A673 (cell line): Measurements from ENCODE around the gene HOXA5. TPM values are rescaled to one million over a fixed set of nuclear protein-coding genes. Genes with fewer than 3 reads are reported as not detected.
A peak's percentile ranks its signal among the peaks of the same experiment; 100 is the strongest.

Experiments
- BruUV-seq: library from RNA; stranded (reverse); fragments of 400-500 nt; replicated peaks from 2 replicates; lab custom pipeline; 2021; lab: Mats Ljungman, UMichigan
- CTCF ChIA-PET: fragments of 300-600 bp; sonication (Branson Sonifier 250); formaldehyde crosslinking; loops from one replicate; lab custom pipeline; 2022; ENCODE audit warnings: antibody characterized with exemption; lab: Charles Lee
- POLR2A ChIA-PET: fragments of 300-600 bp; sonication (Branson Sonifier 250); formaldehyde crosslinking; loops from one replicate; lab custom pipeline; 2022; ENCODE audit warnings: antibody characterized with exemption; ENCODE audit not compliant: low non-redundant PET; lab: Charles Lee
- DNase-seq: peaks from one replicate; pipeline ENCODE4 v3.0.0-alpha.2; 2015; ENCODE audit warnings: low spot score
- H3K27ac ChIP-seq: fragments of 200-600 bp; sonication (generic); 2 replicates; pipeline ENCODE4 v1.5.1; 2016; ENCODE audit warnings: mixed run types, low read depth, mild to moderate bottlenecking, mixed read lengths, antibody characterized with exemption, low read length; ENCODE audit not compliant: poor library complexity, severe bottlenecking
- H3K27me3 ChIP-seq: fragments of 200-600 bp; sonication (generic); replicated peaks from 2 replicates; pipeline ENCODE4 v1.6.1; 2017; ENCODE audit warnings: mixed run types, low read depth, mild to moderate bottlenecking, mixed read lengths, antibody characterized with exemption, low read length; ENCODE audit not compliant: insufficient read depth, poor library complexity
- H3K36me3 ChIP-seq: fragments of 200-600 bp; sonication (generic); 2 replicates; pipeline ENCODE4 v1.6.1; 2016; ENCODE audit warnings: mixed run types, mild to moderate bottlenecking, mixed read lengths, antibody characterized with exemption, low read length; ENCODE audit not compliant: insufficient read depth, poor library complexity, severe bottlenecking
- H3K4me1 ChIP-seq: fragments of 200-600 bp; sonication (generic); 2 replicates; pipeline ENCODE4 v1.6.1; 2017; ENCODE audit warnings: mixed run types, mild to moderate bottlenecking, mixed read lengths, antibody characterized with exemption, low read length; ENCODE audit not compliant: insufficient read depth, poor library complexity, severe bottlenecking
- H3K4me3 ChIP-seq: fragments of 200-600 bp; sonication (generic); 2 replicates; pipeline ENCODE4 v1.5.1; 2016; ENCODE audit warnings: low read depth, mixed run types, mild to moderate bottlenecking, mixed read lengths, low read length; ENCODE audit not compliant: poor library complexity, severe bottlenecking
- H3K9me3 ChIP-seq: fragments of 200-600 bp; sonication (generic); 2 replicates; pipeline ENCODE4 v1.6.1; 2016; ENCODE audit warnings: mixed run types, low read depth, mild to moderate bottlenecking, mixed read lengths, antibody characterized with exemption, low read length; ENCODE audit not compliant: poor library complexity, severe bottlenecking
- EZH2 ChIP-seq: fragments of 200-600 bp; sonication (generic); IDR thresholded peaks from 2 replicates; pipeline ENCODE4 v1.6.1; 2017; ENCODE audit warnings: borderline replicate concordance, low read depth, mild to moderate bottlenecking, mixed read lengths, antibody characterized with exemption, low read length; ENCODE audit not compliant: poor library complexity, severe bottlenecking
- intact Hi-C: fragments of 100-400 bp; cut with micrococcal nuclease; formaldehyde crosslinking; loops from one replicate; pipeline ENCODE4 v1.10.0; 2022; ENCODE audit not compliant: unreplicated experiment
- total RNA-seq: library from RNA; stranded (reverse); gene quantifications from 2 replicates; pipeline ENCODE4 v1.2.3, GENCODE V29; 2021
- TF ChIP-seq, protein P1 (sequence below): fragments of 300-800, 200-600 bp; sonication (generic); conservative IDR thresholded peaks from 2 replicates; pipeline ENCODE4 v1.5.1; 2017; ENCODE audit warnings: low read depth, mild to moderate bottlenecking, antibody characterized with exemption, low read length, moderate library complexity, mixed read lengths

HOXA5 gene
- total RNA-seq, 1 experiment from 2014 or later: not detected

DNA sequence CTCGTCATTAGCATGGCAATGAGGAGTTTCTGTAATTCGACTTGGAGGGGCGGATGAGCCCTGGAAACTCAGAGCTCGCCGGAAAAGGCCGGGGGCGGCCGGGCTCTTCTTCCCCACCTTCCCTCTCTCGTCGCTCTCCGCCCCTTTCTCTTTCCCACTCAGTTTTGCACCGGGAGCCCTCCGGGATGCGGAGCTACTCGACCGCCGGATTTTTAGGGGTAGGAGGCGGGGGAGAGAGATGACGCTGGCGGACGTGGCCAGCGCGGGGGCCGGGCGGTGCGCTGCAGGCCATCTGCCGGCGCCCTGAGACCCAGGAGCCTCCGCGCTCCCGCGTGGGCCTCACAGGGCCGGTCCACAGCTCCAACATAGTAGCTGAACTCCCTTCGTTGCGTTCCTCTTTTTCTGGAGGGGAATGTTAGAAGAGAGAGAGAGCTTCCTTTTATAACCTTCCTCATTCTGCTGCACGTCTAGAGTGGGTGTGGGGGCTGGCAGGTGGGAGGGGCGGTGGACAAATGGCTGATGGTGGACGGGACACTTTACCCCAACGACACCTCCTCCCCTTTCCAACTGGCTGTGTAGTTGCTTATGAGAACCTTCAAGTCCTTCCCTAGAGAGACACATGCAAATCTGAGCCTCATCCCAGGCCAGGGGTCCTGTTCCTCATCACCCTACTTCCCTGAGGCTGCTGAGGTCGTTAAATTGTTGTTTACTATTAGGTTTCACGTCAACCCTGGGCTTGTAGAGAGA, 46.5 kb downstream of the HOXA5 start:
- ChIA-PET CTCF (no interaction called here), POLR2A (no interaction called here)
- BruUV-seq: no TSS peak
- Histone ChIP-seq H3K27ac (no peak overlapping the region), H3K4me3 (no peak overlapping the region), H3K9me3 (no peaks in the 10 kb centered on the region), H3K4me1 (peaks cover 10% of the 10 kb centered on the region), H3K27me3 (peaks cover 100% of the 10 kb centered on the region), H3K36me3 (no peaks in the 10 kb centered on the region)
- intact Hi-C loops: no loop called here
- DNase-seq: no peak
- TF ChIP-seq EZH2: peak; percentile 30
- TF ChIP-seq, protein P1, sequence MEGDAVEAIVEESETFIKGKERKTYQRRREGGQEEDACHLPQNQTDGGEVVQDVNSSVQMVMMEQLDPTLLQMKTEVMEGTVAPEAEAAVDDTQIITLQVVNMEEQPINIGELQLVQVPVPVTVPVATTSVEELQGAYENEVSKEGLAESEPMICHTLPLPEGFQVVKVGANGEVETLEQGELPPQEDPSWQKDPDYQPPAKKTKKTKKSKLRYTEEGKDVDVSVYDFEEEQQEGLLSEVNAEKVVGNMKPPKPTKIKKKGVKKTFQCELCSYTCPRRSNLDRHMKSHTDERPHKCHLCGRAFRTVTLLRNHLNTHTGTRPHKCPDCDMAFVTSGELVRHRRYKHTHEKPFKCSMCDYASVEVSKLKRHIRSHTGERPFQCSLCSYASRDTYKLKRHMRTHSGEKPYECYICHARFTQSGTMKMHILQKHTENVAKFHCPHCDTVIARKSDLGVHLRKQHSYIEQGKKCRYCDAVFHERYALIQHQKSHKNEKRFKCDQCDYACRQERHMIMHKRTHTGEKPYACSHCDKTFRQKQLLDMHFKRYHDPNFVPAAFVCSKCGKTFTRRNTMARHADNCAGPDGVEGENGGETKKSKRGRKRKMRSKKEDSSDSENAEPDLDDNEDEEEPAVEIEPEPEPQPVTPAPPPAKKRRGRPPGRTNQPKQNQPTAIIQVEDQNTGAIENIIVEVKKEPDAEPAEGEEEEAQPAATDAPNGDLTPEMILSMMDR: no peak

DNA sequence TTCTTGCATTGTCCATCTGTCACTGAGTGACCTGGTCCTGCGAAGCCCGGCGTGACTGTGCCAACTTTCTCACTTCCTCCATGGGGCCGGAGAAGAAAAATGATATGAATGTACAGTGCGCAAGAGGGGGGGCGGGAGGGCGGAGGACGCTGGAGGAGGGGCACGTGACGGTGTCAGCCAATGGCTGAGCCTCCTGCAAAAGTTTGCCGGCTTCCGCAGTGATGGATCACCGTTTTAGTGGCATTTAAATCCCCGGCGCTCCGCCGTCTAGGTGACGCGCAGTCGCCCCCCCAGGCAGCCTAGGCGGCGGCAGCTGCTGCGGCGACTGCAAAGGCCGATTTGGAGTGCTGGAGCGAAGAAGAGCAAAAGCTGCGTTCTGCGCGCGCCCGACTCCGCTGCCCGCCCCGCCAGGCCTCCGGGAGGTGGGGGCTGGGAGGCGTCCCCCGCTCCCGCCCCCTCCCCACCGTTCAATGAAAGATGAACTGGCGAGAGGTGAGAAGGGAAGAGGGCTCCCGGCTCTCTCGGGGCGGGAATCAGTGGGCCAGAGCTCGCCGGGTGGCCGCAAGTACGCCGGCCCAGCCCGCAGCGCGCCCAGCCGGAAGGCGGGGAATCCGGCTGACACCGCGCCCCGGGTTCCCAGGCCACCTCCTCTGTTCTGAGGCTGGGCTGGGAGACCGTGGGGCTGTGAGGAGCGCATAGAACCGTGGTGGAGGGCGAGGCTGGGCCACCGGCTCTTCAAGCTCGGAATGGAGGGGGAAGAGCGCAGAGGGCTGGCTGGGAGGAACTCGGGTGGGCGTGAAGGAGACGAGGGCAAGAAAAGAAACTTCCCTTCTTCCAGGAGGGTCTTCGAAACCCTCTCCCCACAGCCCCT, 47.3 kb downstream of the HOXA5 start, which contains the start of gene HOXA1:
Gene HOXA1, minus strand, starts transcription at position 104 of the 871 bp plus-strand sequence. Its CDS starts 88 bp downstream, at position 16.
- BruUV-seq: no TSS peak
- DNase-seq: peak; percentile 41
- TF ChIP-seq, protein P1: no peak
- TF ChIP-seq EZH2: peak; percentile 72
- Histone ChIP-seq H3K4me1 (peaks cover 10% of the 10 kb centered on the region), H3K27ac (no peak within 1 kb of the TSS), H3K27me3 (peaks cover 100% of the 10 kb centered on the region), H3K36me3 (no peaks in the 10 kb centered on the region), H3K9me3 (no peaks in the 10 kb centered on the region), H3K4me3 (peak within 1 kb of the TSS; percentile 29)
- POLR2A ChIA-PET: no interaction called here
- CTCF ChIA-PET: no interaction called here
- intact Hi-C loops: no loop called here

DNA sequence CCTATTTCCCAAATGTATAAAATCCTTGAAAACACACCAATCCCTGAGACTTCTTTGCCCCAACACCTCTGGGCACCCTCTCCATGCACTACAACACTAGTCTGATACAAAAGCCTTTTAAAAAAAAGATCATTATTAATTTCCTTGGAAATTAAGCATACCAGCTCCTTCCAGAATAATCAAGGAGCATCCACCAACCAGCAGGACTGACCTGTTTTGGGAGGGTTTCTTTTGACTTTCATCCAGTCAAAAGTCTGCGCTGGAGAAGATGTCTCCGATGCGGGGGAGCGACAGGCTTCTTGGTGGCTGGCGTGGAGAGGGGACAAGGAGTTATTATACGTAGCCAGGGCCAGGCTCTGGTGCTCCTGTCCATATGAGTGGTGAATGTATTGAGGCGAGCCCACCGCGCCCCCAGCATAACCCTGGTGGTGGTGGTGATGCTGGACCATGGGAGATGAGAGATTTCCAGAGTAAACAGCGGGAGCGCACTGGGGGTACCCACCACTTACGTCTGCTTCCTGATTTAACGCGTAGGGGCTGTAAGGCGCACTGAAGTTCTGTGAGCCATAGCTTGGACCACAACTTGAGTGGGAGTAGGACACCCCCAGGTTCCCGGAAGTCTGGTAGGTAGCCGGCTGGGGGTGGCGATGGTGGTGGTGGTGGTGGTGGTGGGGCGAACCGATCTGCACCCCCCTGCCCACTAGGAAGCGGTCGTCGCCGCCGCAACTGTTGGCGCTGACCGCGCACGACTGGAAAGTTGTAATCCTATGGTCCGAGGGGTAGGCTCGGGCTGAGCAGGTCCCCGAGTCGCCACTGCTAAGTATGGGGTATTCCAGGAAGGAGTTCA, 48.2 kb downstream of the HOXA5 start:
- ChIA-PET CTCF (no interaction called here), POLR2A (interaction anchor here (0.5 kb wide), 1 partner anchor 31 kb away, joined by 3 read pairs; no protein-coding TSS in a partner anchor)
- peaks cover 10% of the 10 kb centered on the region for H3K4me1 ChIP-seq
- no peaks in the 10 kb centered on the region for H3K9me3 ChIP-seq
- no peak overlapping the region for H3K4me3 ChIP-seq
- H3K36me3 ChIP-seq: no peaks in the 10 kb centered on the region
- no peak for DNase-seq
- intact Hi-C loops: no loop called here
- peaks cover 100% of the 10 kb centered on the region for H3K27me3 ChIP-seq
- no TSS peak for BruUV-seq
- H3K27ac ChIP-seq: no peak overlapping the region
- peak; percentile 80 for TF ChIP-seq EZH2
- TF ChIP-seq, protein P1: no peak
